ENCODE measurements around the gene SPDYE17. TPM values are rescaled to one million over a fixed set of nuclear protein-coding genes. Genes with fewer than 3 reads are reported as not detected.
"Not testable (repeated sequence)": the region's sequence is repeated elsewhere in the genome, so short reads cannot be mapped to it uniquely, and the experiment has no call there.

The SPDYE17 gene
- not detected for total RNA-seq
- long read RNA-seq, partial matches to known transcripts: 0 of 1 reads
- long read RNA-seq, other reads (novel, unspliced or antisense): 1 of 1 reads

- ATAC-seq; intact Hi-C loops (cut with DNase I, micrococcal nuclease); DNase-seq: not testable (repeated sequence)
Measured at GRCh38 chr7:77032261-77032660, at the start of gene SPDYE17. Gene SPDYE17, minus strand, starts transcription at chr7:77032361. Its CDS starts 1,791 bp downstream, at chr7:77030570.

- ATAC-seq: peak; percentile 68
- DNase-seq; intact Hi-C loops (cut with DNase I, micrococcal nuclease): not testable (repeated sequence)
Measured at GRCh38 chr7:77080236-77080635, 48.1 kb upstream of the SPDYE17 start.

GRCh38 chr7:77079624-77080023 lies 47.5 kb upstream of the SPDYE17 start:
- ATAC-seq: peak; percentile 54
- DNase-seq; intact Hi-C loops (cut with DNase I, micrococcal nuclease): not testable (repeated sequence)

- ATAC-seq: peak; percentile 15
- intact Hi-C loops (cut with DNase I, micrococcal nuclease); DNase-seq: not testable (repeated sequence)
Measured at GRCh38 chr7:77079112-77079511, 47.0 kb upstream of the SPDYE17 start.

GRCh38 chr7:77077060-77077459 lies 44.9 kb upstream of the SPDYE17 start:
- intact Hi-C loops (cut with DNase I, micrococcal nuclease); DNase-seq; ATAC-seq: not testable (repeated sequence)

GRCh38 chr7:77074786-77075396 lies 42.7 kb upstream of the SPDYE17 start:
- ATAC-seq; DNase-seq; intact Hi-C loops (cut with DNase I, micrococcal nuclease): not testable (repeated sequence)

- ATAC-seq; intact Hi-C loops (cut with DNase I, micrococcal nuclease); DNase-seq: not testable (repeated sequence)
Measured at GRCh38 chr7:77071108-77071507, 38.9 kb upstream of the SPDYE17 start.

GRCh38 chr7:77065869-77066268 lies 33.7 kb upstream of the SPDYE17 start:
- ATAC-seq; DNase-seq; intact Hi-C loops (cut with DNase I, micrococcal nuclease): not testable (repeated sequence)

GRCh38 chr7:77063732-77064131 lies 31.6 kb upstream of the SPDYE17 start:
- peak; percentile 31 for ATAC-seq
- DNase-seq; intact Hi-C loops (cut with DNase I, micrococcal nuclease): not testable (repeated sequence)

- intact Hi-C loops (cut with DNase I, micrococcal nuclease); DNase-seq: not testable (repeated sequence)
- peak; percentile 27 for ATAC-seq
Measured at GRCh38 chr7:77062557-77062956, 30.4 kb upstream of the SPDYE17 start, which contains the start of gene SPDYE18. Gene SPDYE18, minus strand, starts transcription at chr7:77062558. Its CDS starts 2,046 bp downstream, at chr7:77060512.

- ATAC-seq; DNase-seq; intact Hi-C loops (cut with DNase I, micrococcal nuclease): not testable (repeated sequence)
Measured at GRCh38 chr7:77026349-77026748, 5.8 kb downstream of the SPDYE17 start.

- ATAC-seq; intact Hi-C loops (cut with DNase I, micrococcal nuclease): not testable (repeated sequence)
Measured at GRCh38 chr7:77010074-77010680, 22.0 kb downstream of the SPDYE17 start.

GRCh38 chr7:77008000-77008399 lies 24.2 kb downstream of the SPDYE17 start:
- ATAC-seq (peak; percentile 70), DNase-seq (peak; percentile 74 to 91)
- intact Hi-C loops (cut with DNase I, micrococcal nuclease): not testable (repeated sequence)

More at GRCh38 chr7:77010074-77010680, 22.0 kb downstream of the SPDYE17 start:
- not testable (repeated sequence) for DNase-seq

GRCh38 chr7:77006127-77007110 lies 25.7 kb downstream of the SPDYE17 start:
- ATAC-seq (peak; percentile 88), DNase-seq (peak; percentile 47 to 57)
- intact Hi-C loops (cut with DNase I, micrococcal nuclease): not testable (repeated sequence)

- peak in 1 of 2 donors; percentile 31 for DNase-seq
- ATAC-seq; intact Hi-C loops (cut with DNase I, micrococcal nuclease): not testable (repeated sequence)
Measured at GRCh38 chr7:77005461-77006057, 26.6 kb downstream of the SPDYE17 start.

GRCh38 chr7:77004151-77004550 lies 28.0 kb downstream of the SPDYE17 start:
- intact Hi-C loops (cut with DNase I, micrococcal nuclease); DNase-seq; ATAC-seq: not testable (repeated sequence)

- ATAC-seq; DNase-seq; intact Hi-C loops (cut with DNase I, micrococcal nuclease): not testable (repeated sequence)
Measured at GRCh38 chr7:77003241-77003640, 28.9 kb downstream of the SPDYE17 start.

- DNase-seq; ATAC-seq; intact Hi-C loops (cut with DNase I, micrococcal nuclease): not testable (repeated sequence)
Measured at GRCh38 chr7:77002678-77003233, 29.4 kb downstream of the SPDYE17 start.
